AML-193 (cell line): ENCODE data around the gene C10orf53.

ENCODE experiments used
- DNase-seq, 2 experiments: peaks; one replicate each; lab custom pipeline; 2025; lab: John Stamatoyannopoulos, UW

C10orf53 gene

GRCh38 chr10:49679480-49679893 is at the start of gene C10orf53:
Gene C10orf53, plus strand, starts transcription at chr10:49679651. Its CDS starts 47 bp downstream, at chr10:49679698.
- no peak for DNase-seq

GRCh38 chr10:49631975-49632374 is 47.5 kb upstream of the C10orf53 start:
- DNase-seq = no peak

GRCh38 chr10:49632406-49633317 is 46.8 kb upstream of the C10orf53 start:
- DNase-seq = no peak

GRCh38 chr10:49633327-49634068 is 46.0 kb upstream of the C10orf53 start:
- DNase-seq = no peak

GRCh38 chr10:49634069-49634660 is 45.3 kb upstream of the C10orf53 start:
- DNase-seq = no peak

GRCh38 chr10:49642311-49642710 is 37.1 kb upstream of the C10orf53 start:
- DNase-seq = no peak

- no peak for DNase-seq
Observed at GRCh38 chr10:49643241-49644034, 36.0 kb upstream of the C10orf53 start.

GRCh38 chr10:49644035-49644646 is 35.3 kb upstream of the C10orf53 start:
- DNase-seq = no peak

GRCh38 chr10:49645417-49645816 is 34.0 kb upstream of the C10orf53 start:
- DNase-seq = no peak

GRCh38 chr10:49645871-49646870 is 33.3 kb upstream of the C10orf53 start:
- peak; percentile 59 to 68 for DNase-seq

- DNase-seq = no peak
Observed at GRCh38 chr10:49647554-49647953, 31.9 kb upstream of the C10orf53 start.

GRCh38 chr10:49647985-49648795 is 31.3 kb upstream of the C10orf53 start:
- DNase-seq = no peak

- DNase-seq = no peak
Observed at GRCh38 chr10:49649294-49649693, 30.2 kb upstream of the C10orf53 start.

GRCh38 chr10:49649936-49650723 is 29.3 kb upstream of the C10orf53 start:
- no peak for DNase-seq

GRCh38 chr10:49650724-49651034 is 28.8 kb upstream of the C10orf53 start:
- no peak for DNase-seq

- no peak for DNase-seq
Observed at GRCh38 chr10:49651039-49651835, 28.2 kb upstream of the C10orf53 start.

GRCh38 chr10:49651917-49652316 is 27.5 kb upstream of the C10orf53 start:
- no peak for DNase-seq
